ENCODE data around the gene SPSB3.

SPSB3 gene

DNA sequence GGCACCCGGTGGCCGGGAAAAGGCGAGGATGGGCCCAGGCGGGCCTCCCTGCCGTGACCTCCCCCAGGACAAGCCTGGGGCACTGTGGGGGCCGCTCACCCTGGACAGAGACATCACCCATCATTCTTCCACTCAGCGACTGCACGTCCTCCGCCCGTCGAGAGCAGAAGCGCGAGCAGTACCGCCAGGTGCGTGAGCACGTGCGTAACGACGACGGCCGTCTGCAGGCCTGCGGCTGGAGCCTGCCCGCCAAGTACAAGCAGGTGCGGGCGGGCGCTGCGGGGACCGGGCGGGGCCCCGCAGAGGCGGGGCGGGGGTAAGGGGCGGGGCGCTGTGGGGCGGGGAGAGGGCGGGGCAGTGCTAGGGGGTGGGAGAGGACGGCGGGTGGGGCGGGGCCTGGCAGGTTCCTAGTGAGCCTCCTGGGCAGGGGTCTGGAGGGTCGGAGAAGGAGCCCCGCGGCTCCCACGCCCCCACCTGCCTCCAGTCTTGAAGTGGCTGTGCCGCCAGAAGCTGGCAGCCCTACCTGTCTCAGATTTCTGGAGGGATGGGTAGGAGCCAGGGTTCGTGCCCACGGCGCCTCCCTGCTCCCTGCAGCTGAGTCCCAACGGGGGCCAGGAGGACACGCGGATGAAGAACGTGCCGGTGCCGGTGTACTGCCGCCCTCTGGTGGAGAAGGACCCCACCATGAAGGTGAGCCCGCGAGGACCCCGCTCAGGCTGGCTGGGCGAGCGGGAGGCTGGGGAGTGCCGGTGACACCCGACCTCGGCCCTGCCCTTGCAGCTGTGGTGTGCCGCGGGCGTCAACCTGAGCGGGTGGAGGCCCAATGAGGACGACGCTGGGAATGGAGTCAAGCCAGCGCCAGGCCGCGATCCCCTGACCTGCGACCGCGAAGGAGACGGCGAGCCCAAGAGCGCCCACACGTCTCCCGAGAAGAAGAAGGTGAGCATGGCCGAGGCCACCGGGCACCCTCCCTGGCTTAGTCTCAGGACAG, 18.6 kb downstream of the SPSB3 start:
- DNase-seq (ENCODE audit: low read depth) = no peak

DNA sequence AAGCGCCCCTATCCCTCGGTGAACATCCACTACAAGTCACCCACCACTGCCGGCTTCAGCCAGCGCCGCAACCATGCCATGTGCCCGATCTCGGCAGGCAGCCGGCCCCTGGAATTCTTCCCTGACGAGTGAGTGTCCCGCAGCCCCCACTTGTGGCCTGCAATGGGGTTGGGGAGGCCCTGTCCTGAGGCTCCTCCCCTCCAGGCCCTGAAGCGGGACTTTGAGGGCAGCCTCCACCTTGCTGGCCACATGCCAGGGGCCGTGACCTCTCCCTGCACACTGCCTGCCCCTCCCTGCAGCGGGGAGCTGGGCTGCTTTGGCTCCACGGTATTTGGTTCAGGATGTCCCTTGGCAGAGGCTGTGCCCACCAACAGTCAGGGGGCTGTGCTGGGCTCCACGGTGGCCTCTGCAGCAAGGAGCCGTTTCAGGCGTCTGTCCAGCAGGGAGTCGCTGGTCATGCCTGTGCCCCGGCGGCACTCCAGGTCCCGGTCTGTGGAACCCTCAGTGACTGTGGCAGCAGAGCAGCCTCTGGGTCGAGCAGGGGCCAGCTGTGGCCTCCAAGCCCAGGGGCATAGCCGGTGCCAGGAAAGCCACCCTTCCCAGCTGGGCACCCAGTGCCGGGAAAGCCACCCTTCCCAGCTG, 19.4 kb downstream of the SPSB3 start:
- no peak for DNase-seq (ENCODE audit: low read depth)

DNA sequence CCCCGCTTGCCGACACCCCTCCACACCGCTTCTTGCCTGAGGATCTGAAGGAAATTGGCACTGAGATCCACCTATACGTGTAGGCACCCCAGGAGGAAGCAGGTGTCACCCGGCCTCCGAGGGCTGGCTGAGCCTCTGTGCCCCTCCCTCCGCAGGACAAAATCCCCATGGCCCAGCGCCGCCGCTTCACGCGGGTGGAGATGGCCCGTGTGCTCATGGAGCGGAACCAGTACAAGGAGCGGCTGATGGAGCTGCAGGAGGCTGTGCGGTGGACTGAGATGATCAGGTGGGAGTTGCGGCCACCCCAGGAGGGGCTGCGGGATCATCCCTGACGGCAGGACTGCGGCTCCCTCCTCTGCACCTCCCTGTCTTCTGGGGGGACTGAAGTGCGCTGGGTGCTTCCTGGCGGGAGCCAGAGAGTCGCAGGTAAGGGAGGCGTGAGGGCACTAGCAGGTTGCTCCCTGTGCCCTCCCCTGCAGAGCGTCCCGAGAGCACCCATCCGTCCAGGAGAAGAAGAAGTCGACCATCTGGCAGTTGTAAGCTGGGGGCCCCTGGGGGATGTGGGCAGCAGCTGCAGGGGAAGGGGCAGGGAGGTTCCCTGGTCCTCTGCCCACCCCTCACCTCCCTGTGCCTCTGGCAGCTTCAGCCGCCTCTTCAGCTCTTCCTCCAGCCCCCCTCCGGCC, 20.0 kb downstream of the SPSB3 start:
- no peak for DNase-seq (ENCODE audit: low read depth)

DNA sequence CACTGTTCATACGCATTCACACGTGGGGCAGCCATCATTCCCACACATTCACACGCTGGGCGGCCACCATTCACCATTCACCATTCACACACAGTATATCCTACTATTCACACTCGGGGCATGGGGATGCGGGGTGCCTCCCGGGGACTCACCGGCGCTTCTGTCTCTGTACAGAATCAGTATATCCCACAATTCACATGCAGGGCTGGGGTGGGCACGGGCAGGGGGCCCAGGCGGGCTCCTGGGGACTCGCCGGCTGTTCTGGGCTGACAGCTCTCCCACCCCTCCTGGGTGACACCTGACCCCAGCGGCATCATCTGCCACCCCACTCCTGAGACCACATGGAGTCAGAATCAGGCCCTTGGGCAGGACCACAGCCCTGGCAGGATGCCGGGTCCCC, 20.6 kb downstream of the SPSB3 start:
- no peak for DNase-seq (ENCODE audit: low read depth)

DNA sequence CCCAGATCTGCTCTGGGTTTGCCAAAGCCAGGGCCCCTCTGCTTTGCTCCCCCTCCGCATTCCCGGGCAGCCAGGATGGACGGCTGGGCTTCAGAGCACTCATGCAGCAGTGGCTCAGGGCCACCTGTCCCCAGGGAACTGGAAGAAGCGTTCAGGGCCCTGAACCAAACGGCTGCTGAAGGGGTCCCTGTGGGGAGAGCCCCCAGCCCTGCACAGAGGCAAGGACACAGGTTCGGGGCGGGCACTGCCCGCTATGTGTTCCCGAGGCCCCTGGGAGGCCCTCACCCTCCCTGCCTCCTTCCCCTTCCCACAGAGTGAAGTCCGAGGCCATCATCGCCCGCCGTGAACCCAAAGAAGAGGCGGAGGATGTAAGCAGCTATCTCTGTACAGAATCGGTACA, 21.5 kb downstream of the SPSB3 start:
- DNase-seq (ENCODE audit: low read depth) = no peak

DNA sequence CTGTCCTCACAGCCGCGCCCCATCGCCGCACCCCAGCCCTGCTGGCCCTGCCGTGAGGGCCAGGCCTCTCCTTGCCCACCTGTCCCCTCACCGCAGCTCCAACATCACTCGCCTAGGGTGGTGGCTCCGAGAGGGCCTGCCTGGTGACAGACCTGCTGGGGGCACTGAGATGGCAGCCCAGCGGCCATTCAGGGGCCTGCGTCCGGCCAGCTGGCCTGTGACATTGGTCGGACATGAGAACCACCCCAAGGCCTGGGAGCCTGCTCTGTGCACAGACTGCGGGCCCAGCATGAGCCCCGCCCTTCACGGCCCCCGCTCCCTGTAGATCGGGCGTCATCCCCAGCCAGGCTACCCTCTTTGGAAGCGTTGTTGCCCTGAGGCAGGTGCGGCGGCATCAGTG, 22.9 kb downstream of the SPSB3 start:
- no peak for DNase-seq (ENCODE audit: low read depth)

DNA sequence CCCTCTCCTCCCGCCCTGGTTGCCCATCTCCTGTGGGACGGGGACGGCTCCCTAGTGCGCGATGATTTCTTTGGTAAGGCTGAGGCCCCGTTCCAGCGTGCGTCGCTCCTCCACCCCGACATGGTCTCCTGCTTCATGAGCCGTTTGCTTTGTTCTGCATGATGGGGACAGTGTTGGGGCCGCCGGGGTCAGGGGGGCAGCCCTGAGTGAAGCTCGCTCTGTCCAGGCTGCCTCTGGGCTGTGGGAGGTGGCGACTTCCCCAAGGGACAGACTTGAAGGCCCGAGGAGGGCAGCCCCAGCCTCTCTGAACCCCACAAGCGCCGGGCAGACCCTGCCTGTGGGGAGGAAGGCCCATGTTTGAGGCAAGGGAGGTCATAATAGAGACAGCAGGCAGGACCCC, 23.4 kb downstream of the SPSB3 start:
- no peak for DNase-seq (ENCODE audit: low read depth)

DNA sequence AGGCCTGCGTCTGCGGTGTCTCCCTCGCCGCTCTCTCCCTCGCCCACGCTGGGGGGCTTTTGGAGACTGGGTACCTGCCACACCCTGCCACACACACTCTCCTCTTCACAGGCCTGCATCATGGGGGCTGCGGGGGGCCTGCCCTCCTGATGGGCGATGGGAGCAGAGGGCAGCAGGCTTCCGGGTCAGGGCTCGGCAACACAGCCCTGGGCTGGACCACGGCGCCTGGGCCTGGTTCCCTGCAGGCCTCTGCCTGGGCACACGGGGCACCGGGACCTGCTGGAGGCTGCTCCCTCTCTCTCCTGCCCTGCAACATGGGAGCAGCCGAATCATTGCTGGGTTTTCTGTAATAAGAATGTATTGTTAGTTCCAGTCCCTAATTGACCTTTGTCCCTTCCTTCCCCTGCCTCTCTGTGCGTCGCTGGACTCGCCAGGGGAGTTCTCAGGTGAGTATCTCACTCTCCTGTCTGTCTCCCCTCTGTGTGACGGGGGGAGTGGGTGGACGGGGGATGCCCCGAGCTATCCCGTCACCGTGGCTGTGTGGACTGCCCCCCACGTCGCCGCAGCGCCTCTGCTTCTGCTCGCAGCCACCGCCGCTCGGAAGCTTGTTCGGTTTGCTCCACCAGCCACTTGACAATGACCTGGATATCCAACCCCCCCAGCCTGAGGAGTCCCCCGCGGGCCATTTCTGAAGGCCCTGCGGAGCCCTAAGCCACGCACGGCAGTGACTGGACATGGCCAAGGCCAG, 24.5 kb downstream of the SPSB3 start:
- DNase-seq (ENCODE audit: low read depth) = no peak

DNA sequence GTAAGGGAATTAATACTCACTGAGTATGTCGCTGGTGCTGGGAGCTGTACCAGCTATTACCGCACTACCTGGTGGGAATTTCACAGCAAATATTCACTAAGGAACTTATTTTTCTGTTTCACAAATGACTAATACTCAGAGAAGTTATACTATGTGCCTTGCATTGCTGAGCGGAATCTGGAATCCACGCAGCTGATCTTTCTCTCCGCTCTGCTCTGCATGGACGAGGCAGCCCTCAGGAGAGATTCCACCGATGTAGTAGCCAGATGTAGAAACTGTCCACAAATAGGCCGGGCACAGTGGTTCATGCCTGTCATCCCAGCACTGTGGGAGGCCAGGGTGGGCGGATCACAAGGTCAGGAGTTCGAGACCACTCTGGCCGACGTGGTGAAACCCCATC, 28.2 kb downstream of the SPSB3 start:
- DNase-seq (ENCODE audit: low read depth) = no peak

DNA sequence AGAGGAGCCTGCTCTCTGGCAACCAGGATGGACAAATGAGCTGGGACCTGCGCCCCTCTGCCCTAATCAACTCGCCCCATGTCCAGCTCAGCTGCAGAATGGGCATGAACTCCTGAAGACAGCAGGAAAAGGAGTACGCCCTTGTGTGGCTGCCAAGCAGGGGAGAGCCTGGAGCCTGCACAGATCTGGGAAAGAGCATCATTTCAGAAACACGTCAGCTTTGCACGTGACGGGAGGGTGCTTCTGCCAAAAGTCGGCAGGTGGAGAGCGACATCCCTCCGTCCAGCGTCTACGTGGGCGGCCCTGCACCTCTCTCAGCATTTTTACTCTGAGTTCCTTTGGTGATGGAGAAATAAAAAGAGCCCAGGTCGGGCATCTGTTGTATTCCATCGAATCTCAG, 29.5 kb downstream of the SPSB3 start:
- DNase-seq (ENCODE audit: low read depth) = no peak

DNA sequence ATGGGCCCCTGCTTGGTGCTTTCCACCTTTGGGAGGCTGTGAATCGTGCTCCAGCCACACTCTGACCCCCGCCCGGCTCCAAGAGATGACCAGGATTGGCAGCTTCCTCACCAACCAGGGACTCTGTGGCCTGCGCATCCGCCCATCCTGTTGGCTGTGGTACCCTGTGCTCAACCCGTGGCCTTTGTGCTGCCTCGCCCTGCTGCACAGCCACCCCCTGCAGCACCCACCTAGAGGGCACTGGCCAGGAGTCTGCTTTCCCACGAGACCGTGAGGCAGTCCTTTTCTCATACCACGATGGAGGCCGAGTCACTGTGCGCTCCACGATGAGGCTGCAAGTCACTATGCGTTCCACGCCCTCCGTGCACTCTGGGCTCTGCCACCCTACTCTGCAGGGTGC, 30.4 kb downstream of the SPSB3 start:
- no peak for DNase-seq (ENCODE audit: low read depth)

DNA sequence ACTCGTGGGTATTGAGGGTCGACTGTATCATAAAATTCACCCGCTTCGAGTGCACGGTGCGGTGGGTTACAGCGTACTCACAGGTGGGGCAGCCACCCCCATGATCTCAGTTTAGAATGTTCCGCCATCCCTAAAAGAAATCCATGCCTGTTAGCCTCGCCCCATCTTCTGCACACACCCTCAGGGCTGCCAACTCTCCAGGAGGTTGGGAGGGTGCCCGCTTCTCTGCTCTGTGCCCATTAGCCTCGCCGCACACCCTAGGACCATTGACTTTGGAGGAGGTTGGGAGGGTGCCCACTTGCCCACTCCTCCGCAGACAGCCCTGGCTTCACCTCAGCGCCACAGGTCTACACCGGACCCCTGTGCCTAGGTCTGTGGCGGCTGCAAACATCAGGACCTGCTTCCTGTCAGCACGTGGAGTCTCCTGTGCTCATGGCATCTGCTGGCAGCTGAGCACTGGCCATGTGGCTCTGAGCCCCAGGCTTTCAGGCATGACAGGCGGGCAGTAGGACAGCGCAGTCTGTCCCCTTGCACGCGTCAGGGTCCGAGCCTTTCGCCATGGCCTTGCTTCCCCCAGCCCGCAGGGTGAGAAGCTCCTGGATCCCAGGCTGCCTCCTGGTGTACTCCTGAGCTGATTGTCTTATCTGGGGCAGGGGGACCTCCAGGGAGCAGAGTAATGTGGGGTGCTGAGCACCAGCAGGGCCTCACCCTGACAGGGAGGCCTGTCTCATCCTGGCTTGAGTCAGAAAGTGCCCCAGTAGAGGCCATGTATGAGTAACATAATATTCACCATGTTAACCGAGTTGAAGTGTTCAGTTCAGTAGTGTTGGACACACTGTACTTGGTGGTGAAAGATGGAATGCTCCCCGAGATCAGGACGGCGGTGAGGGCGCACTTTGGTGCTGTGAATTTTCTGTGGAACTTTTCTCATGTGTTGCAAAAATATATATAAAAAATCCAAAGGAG, 32.9 kb downstream of the SPSB3 start:
- no peak for DNase-seq (ENCODE audit: low read depth)

DNA sequence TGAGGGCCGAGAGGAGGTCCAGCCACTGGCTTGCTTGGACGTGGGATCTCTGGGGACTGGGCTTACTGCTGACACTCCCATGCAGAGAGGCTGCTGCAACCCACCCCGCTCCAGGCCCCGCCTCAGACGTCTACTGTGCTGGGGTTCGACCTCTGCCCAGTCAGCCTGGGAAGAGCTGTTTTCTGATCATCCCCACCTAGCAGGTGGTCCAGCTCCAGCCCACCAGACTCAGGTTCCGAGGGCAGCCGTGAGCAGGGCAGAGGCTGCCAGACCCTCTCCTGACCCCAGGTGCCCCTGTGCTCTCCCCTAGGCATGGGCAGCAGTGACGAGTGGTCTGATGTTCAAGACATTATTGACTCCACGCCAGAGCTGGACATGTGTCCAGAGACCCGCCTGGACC, 34.4 kb downstream of the SPSB3 start:
- no peak for DNase-seq (ENCODE audit: low read depth)

DNA sequence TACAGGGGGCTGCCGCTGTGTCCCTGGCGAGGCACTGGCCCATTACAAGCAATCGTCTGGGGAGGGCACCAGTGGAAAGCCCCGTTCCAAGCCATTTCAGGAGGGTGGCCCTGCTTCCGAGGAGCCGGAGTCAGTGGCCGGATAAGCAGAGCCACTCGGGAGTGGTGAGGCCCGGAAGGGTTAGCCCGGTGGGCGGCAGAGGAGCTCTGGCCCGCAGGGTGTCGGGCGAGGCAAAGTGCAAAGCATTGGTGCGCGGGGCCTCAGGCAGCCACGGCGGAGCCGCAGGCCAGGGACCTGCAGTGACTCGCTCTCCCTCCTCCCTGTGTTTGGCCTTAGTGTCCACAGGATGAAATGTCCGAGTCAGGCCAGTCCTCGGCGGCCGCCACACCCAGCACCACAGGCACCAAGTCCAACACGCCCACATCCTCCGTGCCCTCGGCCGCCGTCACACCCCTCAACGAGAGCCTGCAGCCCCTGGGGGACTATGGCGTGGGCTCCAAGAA, 35.6 kb downstream of the SPSB3 start:
- no peak for DNase-seq (ENCODE audit: low read depth)

DNA sequence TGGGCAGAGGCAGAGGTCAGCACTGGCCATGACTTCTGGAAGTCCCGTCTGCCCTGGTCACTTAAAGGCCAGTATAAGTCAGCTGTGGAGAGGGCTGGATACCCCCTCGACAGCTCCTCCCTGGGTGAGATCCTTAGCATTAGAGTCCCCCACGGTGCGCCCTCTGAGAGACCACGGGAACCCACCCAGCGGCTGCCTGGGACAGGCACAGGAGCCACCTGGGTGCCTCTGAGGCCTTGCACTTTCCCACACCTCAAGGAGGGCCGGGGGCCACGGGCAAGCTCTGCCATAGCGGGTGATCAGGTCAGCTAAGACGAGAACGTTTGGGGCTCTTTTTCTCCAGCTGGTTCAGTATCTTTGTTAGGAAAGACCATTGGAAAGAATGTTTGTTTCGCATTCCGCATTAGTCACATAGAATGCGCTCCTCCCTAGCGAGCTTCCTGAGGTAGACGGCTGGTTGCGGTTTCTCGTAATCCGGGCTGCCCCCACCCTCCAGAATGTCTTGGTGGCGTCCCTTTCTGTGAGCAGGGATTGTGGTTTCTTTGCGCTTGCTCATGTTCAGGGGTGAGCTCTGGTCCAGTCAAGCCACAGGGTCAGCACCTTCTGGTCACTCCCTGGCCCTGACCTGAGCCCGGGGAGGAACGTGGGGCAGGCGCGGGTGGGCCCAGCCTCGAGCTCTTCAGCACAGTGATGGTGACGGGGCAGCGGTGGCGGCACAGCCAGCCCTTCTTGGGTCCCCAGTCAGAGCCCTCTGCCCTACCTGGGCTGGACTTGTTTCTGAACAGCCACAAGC, 36.3 kb downstream of the SPSB3 start:
- no peak for DNase-seq (ENCODE audit: low read depth)

DNA sequence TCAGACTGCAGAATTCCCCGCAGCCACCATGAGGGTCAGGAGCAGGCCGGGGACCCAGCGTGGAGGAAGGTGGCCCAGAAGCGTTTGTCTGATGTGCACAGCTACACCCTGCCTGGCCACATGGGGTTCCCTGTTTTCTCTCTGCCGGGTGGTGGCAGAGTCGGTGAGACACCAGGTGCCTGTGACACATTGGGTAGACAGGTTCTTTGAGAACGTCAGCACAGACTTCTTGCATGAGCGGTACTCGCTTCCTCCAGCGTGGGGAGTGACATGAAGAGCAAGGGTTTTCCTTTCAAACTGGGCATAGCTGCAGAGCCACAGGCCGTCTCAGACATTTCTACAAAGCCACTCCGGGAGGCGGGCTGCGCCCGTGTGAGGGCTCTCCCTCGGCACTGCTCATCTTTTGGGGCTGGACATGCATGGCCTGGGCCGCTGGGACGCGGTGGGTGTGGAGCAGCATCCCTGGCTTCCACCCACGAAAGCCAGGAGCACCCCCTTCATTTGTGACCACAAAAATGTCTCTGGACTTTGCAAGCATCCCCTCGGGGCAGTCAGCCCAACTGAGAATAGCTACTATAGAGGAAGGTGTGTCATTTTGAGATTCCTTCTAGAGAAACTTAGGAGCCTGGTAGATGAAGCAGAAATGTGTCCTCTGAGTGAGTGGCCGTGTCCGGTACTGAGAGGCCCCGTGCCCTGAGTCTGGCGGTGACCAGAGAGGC, 37.0 kb downstream of the SPSB3 start:
- no peak for DNase-seq (ENCODE audit: low read depth)

DNA sequence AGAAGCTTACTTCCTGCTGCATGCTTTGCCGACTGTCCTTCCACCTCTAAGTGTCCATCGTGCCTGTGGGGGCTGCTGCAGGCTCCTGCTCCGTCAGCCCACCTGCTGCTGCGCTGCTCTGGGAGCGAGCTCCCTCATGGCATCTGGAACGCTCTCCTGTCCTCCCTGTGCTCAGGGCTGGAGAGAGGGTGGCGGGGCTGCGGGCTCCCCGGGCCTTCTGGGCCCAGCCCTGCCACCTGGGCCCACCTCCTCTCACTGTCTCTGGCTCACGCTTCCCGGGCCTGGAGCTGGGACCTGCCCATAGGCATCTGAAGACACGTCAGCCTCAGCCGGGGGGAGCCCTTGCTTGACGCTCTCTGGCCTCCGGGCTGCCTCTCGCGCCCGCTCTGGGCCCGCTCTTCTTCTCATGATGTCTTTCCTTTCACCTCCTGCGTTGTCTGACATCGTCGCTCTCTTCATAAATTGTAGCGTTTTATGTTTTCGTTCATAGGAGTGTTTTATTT, 38.0 kb downstream of the SPSB3 start:
- DNase-seq (ENCODE audit: low read depth) = no peak

DNA sequence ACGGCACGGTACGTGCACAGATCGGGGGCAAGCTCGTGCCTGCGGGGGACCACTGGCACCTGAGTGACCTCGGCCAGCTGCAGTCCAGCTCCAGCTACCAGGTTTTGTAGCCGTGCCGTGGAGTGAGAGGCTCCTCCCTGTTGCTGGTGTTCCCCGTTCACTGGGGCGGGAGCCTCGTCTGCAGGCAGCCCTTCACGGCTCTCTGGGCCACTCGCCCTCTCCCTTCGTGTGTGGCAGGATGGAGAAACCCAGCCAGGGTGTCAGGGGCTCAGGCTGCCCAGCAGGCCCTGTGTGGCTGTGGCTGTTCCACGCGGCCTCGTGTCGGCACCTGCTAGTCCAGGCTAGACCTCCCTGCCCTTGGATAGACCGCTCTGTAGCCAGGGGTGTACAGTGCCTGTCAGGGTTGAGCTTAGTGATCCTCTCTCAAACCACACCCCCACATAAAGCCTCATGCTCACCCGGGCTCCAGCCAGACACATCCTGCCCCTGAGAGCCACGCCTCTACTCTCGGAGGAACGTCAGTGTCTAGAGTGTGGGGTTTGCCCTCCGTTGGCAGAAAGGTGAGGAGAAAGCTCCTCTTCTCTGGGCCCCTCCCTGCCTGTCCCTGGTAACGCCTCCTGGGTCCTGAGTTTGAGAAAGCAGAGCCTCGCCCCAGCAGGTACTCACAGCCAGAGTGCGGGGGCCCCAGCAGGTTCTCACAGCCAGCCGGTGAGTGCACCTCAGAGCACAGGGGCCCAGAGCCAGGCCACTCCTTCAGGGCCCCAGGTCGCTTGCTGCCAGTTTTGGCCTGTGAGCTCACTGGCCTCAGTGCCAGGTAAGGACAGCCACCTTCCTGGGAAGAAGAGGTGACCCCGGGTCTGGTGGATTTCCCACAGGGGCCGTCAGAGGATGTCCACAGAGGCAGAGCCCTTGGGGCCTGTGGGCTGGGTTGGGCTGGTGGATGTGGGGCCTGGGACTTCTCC, 38.7 kb downstream of the SPSB3 start:
- no peak for DNase-seq (ENCODE audit: low read depth)
